Measurements from ENCODE around the gene ORC4. TPM values are rescaled to one million over a fixed set of nuclear protein-coding genes. Genes with fewer than 3 reads are reported as not detected.

The ORC4 gene
- total RNA-seq, 4 donors from 2014 or later: 20.2 to 36.8 (median 26.1) TPM

- Histone ChIP-seq H3K27me3 (no peaks in the 10 kb centered on the region), H3K27ac (replicated peaks in 1 of 4) (no peak overlapping the region), H3K4me3 (no peak overlapping the region), H3K36me3 (peaks cover 0 to 3% (median 1%) of the 10 kb centered on the region in 4 donors), H3K4me1 (peaks cover 9 to 43% (median 42%) of the 10 kb centered on the region in 4 donors), H3K9me3 (no peaks in the 10 kb centered on the region)
- DNase-seq (ENCODE audit: extremely low spot score): no peak
- 0% methylated on average over 2 of the region's 2 CpGs for WGBS
- intact Hi-C loops (cut with DNase I): loop anchor here (2.0 kb wide), 1 partner anchor 984 kb away; no protein-coding TSS in a partner anchor
- TF ChIP-seq POLR2AphosphoS5 (IDR thresholded peaks at IDR 0.05) (no peak), EP300 (IDR thresholded peaks at IDR 0.05) (no peak)
- TF ChIP-seq, protein P1, sequence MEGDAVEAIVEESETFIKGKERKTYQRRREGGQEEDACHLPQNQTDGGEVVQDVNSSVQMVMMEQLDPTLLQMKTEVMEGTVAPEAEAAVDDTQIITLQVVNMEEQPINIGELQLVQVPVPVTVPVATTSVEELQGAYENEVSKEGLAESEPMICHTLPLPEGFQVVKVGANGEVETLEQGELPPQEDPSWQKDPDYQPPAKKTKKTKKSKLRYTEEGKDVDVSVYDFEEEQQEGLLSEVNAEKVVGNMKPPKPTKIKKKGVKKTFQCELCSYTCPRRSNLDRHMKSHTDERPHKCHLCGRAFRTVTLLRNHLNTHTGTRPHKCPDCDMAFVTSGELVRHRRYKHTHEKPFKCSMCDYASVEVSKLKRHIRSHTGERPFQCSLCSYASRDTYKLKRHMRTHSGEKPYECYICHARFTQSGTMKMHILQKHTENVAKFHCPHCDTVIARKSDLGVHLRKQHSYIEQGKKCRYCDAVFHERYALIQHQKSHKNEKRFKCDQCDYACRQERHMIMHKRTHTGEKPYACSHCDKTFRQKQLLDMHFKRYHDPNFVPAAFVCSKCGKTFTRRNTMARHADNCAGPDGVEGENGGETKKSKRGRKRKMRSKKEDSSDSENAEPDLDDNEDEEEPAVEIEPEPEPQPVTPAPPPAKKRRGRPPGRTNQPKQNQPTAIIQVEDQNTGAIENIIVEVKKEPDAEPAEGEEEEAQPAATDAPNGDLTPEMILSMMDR (IDR thresholded peaks at IDR 0.05): peak; percentile 77 to 86 (median 78)
These were observed 109.5 kb downstream of the ORC4 start for GRCh38 chr2:147910990-147911473.

DNA sequence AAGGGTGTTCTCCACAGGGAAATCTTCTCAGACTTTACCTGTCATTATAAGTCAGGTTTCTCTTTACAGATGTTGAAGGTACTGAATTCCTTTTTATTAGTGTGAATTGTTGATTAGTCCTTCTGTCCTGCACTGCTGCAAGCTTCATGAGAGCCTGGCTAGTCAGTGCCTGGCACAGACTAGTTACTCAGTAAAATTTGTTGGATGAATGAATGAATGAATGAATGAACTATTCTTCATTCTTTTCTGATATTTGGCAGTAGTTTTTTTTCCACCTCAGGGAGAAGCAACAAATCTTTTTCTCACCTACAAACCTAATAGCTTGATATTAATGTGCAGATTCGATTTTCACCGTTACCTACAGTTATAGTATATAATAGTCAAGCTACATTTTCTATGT, 111.4 kb downstream of the ORC4 start:
- no peaks in the 10 kb centered on the region for H3K27me3 ChIP-seq
- 96% methylated on average over 2 of the region's 2 CpGs for WGBS
- intact Hi-C loops (cut with DNase I): loop anchor here (5.0 to 10.0 kb wide), 3 partner anchors 62 to 1177 kb away; partner anchors contain the start of gene ACVR2A
- DNase-seq (ENCODE audit: extremely low spot score): no peak
- H3K9me3 ChIP-seq: no peaks in the 10 kb centered on the region
- H3K36me3 ChIP-seq: peaks cover 0 to 3% (median 0%) of the 10 kb centered on the region in 4 donors
- no peak overlapping the region for H3K27ac ChIP-seq (replicated peaks in 1 of 4)
- TF ChIP-seq POLR2A (IDR thresholded peaks at IDR 0.05; ENCODE audit: low read depth): no peak
- H3K4me3 ChIP-seq: no peak overlapping the region
- H3K4me1 ChIP-seq: peaks cover 7 to 41% (median 37%) of the 10 kb centered on the region in 4 donors

- H3K4me1 ChIP-seq: peaks cover 0 to 34% (median 27%) of the 10 kb centered on the region in 4 donors
- H3K27me3 ChIP-seq: no peaks in the 10 kb centered on the region
- no peaks in the 10 kb centered on the region for H3K9me3 ChIP-seq
- 93% methylated on average over 4 of the region's 4 CpGs for WGBS
- DNase-seq (ENCODE audit: extremely low spot score): no peak
- TF ChIP-seq EP300 (IDR thresholded peaks at IDR 0.05) (no peak), POLR2A (IDR thresholded peaks at IDR 0.05; ENCODE audit: low read depth) (no peak), POLR2AphosphoS5 (IDR thresholded peaks at IDR 0.05) (no peak)
- TF ChIP-seq, protein P1 (IDR thresholded peaks at IDR 0.05): no peak
- peaks cover 0 to 15% (median 0%) of the 10 kb centered on the region in 4 donors for H3K36me3 ChIP-seq
- no peak overlapping the region for H3K27ac ChIP-seq (replicated peaks in 1 of 4)
- intact Hi-C loops (cut with DNase I): loop anchor here (10.0 kb wide), 1 partner anchor 819 kb away; no protein-coding TSS in a partner anchor
- H3K4me3 ChIP-seq: no peak overlapping the region
These were observed 116.5 kb downstream of the ORC4 start for GRCh38 chr2:147904051-147904450.

DNA sequence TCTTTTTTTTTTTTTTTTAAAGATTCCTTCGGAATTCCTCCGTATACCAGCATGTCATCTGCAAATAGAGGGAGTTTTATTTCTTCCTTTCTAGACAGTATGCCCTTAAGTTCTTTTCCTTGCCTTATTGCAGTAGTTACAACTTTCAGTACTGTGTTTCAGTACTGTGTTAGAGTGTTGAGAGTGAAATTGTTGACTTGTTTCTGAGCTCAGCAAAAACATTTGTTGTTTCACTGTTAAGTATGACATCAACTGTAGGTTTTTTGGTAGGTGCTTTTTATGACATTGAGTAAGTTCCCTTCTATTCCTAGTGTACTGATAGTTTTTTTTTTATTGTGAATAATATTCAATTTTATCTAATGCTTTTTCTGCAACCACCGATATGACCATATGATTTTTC, 131.9 kb downstream of the ORC4 start:
- WGBS: 54% methylated on average over 3 of the region's 3 CpGs
- no peak for TF ChIP-seq POLR2AphosphoS5 (IDR thresholded peaks at IDR 0.05)
- no peak for TF ChIP-seq EP300 (IDR thresholded peaks at IDR 0.05)
- TF ChIP-seq POLR2A (IDR thresholded peaks at IDR 0.05; ENCODE audit: low read depth): no peak
- TF ChIP-seq, protein P1 (IDR thresholded peaks at IDR 0.05): no peak

GRCh38 chr2:147886136-147886535, 134.4 kb downstream of the ORC4 start:
- no peaks in the 10 kb centered on the region for H3K36me3 ChIP-seq
- no peaks in the 10 kb centered on the region for H3K9me3 ChIP-seq
- peak overlapping the region in 1 of 4 donors; percentile 22 for H3K27ac ChIP-seq (replicated peaks in 1 of 4)
- no peak for TF ChIP-seq POLR2AphosphoS5 (IDR thresholded peaks at IDR 0.05)
- TF ChIP-seq, protein P1 (IDR thresholded peaks at IDR 0.05): no peak
- no peak for TF ChIP-seq EP300 (IDR thresholded peaks at IDR 0.05)
- TF ChIP-seq POLR2A (IDR thresholded peaks at IDR 0.05; ENCODE audit: low read depth): no peak
- no peak overlapping the region for H3K4me3 ChIP-seq
- no peak for DNase-seq (ENCODE audit: extremely low spot score)
- H3K4me1 ChIP-seq: peaks cover 4 to 75% (median 72%) of the 10 kb centered on the region in 4 donors
- WGBS: 78% methylated on average over 2 of the region's 2 CpGs
- intact Hi-C loops (cut with DNase I): no loop called here
- no peaks in the 10 kb centered on the region for H3K27me3 ChIP-seq

More for the DNA sequence above, 131.9 kb downstream of the ORC4 start:
- intact Hi-C loops (cut with DNase I): no loop called here
- Histone ChIP-seq H3K4me1 (peaks cover 4 to 63% (median 61%) of the 10 kb centered on the region in 4 donors), H3K27me3 (no peaks in the 10 kb centered on the region), H3K4me3 (peak overlapping the region in 2 of 4 donors; percentile 3 to 32), H3K27ac (replicated peaks in 1 of 4) (peak overlapping the region in 1 of 4 donors; percentile 16), H3K9me3 (no peaks in the 10 kb centered on the region), H3K36me3 (no peaks in the 10 kb centered on the region)
- DNase-seq (ENCODE audit: extremely low spot score): no peak
